NAMALWA (cell line): ENCODE data around the gene PGA3.
A peak's percentile ranks its signal among the peaks of the same experiment; 100 is the strongest.
"Not testable (repeated sequence)": the region's sequence is repeated elsewhere in the genome, so short reads cannot be mapped to it uniquely, and the experiment has no call there.

ENCODE experiments used
- DNase-seq: peaks from one replicate; pipeline ENCODE4 v3.0.0-alpha.2; 2015; ENCODE audit warnings: low spot score

The PGA3 gene

DNA sequence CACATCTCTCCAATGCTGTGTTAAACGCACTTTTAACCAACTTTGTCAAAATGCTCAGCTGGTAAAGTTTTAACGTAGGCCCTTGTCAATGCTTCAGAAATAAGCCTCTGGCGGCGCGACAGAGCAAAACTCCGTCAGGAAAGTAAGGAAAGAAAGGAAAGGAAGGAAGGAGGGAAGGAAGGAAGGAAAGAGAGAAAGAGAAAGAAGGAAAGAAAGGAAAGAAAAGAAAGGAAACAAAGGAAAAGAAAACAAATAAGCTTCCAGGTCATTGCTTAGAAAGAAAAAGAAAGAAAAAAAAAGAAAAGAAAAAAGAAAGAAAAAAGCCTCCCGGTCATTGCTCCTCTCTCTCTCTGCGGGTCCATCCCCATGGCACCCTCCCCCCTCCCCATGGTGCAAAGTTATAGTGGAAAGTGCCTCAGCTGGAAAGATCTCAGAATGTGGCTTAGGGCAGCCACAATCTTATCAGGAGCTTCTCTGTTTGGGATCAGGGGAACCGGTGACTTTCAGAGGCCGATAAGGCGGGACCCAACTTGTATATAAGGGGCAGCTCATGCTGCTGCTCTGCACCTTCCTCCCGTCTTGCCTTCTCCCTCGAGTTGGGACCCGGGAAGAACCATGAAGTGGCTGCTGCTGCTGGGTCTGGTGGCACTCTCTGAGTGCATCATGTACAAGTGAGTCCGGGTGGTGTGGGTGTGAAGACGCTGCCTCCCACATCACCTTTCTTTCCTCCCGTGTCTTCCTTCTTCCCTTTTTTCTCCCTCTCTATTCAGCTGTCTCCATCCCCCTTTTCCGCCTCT lies at the start of gene PGA3:
Gene PGA3 (plus strand): TSS at position 566 of the 797 bp plus-strand sequence. CDS start 50 bp downstream, at position 616.
- not testable (repeated sequence) for DNase-seq

DNA sequence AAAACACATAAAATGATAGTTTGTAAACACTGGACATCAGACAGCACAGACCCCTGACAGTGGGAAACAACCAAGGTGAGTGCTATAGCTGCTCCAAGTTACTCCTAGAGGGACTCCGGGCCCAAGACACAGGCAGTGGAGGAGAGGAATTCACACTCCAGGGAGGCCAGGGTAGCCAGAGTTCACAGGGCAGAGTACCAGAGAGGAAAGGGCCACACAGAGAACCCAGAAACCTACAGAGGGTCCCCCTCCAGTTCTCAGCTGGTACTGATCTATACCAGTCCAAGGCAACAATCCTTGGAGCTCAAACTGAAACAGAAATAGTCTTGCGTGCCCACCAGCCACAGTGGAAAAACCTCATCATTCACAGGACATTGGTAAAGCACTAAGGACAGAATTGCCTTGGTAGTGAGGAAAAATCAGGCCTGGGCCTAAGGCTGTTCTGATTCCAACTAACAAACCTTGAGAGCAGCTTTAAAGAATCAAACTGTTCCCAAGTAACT lies 49.7 kb upstream of the PGA3 start:
- no peak for DNase-seq

DNA sequence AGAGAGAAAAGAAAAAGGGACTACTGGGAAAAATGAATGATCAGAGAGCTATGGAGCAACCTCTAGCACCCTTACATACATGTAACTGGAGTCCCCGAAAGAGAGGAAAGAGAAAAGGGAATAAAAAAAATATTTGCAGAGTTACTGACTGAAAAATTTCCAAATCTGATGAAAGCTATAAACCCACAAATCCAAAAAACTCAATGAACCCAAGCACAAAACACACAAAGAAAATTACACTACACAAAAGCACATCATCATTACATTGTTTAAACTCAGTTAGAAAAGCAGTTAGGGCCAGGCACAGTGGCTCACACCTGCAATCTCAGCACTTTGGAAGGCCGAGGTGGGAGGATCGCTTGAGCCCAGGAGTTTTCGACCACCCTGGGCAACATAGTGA lies 48.8 kb upstream of the PGA3 start:
- DNase-seq: no peak

GRCh38 chr11:61155312-61155711 lies 48.0 kb upstream of the PGA3 start:
- no peak for DNase-seq

GRCh38 chr11:61155741-61156140 lies 47.6 kb upstream of the PGA3 start:
- no peak for DNase-seq

GRCh38 chr11:61157743-61158142 lies 45.6 kb upstream of the PGA3 start:
- no peak for DNase-seq

GRCh38 chr11:61158691-61159381 lies 44.5 kb upstream of the PGA3 start:
- DNase-seq: no peak

- no peak for DNase-seq
Measured at GRCh38 chr11:61160487-61161189, 42.7 kb upstream of the PGA3 start.

DNA sequence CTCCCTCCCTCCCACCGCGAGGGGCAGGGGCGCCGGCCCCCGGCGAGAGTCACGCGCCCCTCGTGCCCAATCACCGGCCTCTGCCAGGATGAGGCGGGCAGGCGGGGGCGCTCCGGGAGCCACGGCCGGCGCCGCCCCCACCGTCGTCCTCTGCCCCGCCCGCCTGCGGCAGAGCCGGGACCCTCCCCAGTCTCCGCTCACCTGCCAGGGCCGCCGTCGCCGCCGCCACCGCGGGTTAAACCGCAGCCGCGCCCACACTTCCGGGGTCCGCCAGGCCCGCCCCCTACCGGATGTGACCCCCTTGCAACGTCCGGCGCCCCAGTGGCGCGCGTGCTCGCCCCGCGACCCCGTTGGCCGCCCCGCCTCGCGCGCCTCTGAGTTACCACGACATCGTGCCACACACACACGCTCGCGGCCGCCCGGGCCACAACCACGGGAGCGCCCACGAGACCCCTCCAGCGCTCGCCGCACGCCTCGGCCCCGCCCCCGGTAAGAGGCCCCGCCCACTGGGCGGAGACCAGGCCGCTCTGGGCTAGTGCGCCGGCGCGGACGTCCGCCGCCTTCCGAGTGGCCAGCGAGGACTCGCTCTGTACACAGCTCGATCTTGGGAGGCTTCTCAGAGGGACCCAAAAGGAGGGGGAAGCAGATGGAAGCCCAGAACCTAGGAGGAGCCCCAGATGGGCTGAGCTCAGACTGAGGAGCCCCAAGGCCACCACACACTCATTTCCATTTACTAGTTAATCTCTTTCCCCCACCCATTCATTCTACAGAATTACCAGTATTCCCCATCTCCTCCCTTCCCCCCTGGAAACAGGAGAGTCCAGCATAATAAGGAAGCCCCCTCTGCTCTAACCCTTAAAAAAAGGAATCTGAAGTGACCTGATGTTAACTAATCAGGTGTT lies 41.9 kb upstream of the PGA3 start, which contains the start of gene VPS37C:
Gene VPS37C (minus strand): TSS at position 237 of the 902 bp plus-strand sequence. CDS start 22,597 bp downstream, outside the sequence.
- DNase-seq: peak; percentile 94

DNA sequence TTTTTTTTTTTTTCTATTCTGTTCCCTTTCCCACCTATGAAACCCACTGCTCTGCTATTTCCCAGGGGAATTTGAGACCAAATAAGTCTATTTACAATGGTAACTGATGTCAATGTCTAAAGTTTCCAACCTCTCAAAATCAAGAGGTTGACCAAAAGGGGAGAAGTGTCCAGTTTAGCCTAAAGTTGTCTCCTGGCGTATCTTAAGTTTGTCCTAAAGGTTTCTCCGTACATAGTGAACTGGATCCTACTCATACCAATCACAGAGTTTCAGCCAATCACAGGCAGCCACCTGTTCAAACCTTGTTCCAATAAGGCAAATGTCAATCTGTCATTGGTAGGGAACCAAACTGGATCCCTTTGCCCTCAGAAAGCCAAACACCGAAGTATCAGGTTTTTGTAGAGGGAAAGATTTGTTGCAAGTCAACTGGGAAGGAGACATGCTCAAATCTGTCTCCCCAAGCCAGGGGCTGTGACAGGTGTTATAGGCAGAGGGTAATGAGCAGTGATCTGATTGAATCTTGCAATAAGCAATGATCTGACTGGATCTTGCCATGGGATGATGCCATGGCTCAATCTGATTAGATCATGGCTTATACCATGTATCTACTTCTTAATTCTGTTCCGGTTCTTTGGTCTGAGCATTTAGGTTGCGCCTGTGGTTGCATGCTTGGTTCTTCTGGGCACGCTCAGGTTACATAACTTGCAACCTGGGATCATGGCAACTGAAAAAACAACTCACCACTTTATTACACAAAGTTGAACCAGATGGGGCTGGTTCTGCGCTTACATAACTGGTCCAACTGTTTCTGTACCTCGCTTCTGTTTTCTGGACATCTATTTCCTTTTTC lies 41.0 kb upstream of the PGA3 start:
- peak; percentile 41 for DNase-seq

GRCh38 chr11:61163021-61163420 lies 40.3 kb upstream of the PGA3 start:
- no peak for DNase-seq

- no peak for DNase-seq
Measured at GRCh38 chr11:61163714-61164605, 39.4 kb upstream of the PGA3 start.

DNA sequence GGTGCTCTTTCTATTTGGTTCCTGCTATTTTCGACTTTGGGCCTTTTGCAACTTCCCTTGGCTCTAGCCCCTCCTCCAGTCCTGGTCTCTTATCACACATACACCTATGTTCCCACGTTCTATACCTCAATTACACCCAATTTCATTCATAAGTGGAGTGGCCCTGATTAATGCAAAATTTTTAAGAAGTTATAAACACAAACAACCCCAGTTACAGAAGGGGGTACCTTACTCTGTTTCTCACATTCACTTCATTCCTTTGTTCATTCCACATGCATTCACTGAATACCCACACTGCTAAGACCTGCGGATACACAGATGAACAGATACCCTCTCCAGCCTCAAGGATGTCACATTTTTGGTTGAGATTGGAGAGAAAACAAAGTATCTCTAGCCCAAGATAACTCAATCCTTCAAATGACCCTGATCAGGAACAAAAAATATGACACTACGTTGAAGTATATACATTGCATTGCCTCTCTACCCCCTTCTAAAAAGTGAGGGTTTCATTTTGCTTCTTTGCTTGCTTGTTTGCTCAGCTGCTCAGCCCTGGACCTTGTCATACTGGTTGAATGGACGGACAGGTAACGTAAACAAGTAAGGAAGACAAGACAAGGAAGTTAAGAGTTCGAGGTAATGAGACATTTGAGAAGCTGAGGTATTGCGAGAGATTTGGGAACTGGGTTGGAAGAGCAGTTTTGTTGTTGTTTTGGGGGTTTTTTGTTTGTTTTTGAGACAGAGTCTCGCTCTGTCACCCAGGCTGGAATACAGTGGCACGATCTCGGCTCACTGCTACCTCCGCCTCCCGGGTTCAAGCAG lies 38.5 kb upstream of the PGA3 start:
- no peak for DNase-seq

DNA sequence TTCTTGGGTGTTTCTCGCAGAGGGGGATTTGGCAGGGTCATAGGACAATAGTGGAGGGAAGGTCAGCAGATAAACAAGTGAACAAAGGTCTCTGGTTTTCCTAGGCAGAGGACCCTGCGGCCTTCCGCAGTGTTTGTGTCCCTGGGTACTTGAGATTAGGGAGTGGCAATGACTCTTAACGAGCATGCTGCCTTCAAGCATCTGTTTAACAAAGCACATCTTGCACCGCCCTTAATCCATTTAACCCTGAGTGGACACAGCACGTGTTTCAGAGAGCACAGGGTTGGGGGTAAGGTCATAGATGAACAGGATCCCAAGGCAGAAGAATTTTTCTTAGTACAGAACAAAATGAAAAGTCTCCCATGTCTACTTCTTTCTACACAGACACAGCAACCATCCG lies 37.5 kb upstream of the PGA3 start:
- DNase-seq: not testable (repeated sequence)

- not testable (repeated sequence) for DNase-seq
Measured at GRCh38 chr11:61166331-61166730, 37.0 kb upstream of the PGA3 start.

DNA sequence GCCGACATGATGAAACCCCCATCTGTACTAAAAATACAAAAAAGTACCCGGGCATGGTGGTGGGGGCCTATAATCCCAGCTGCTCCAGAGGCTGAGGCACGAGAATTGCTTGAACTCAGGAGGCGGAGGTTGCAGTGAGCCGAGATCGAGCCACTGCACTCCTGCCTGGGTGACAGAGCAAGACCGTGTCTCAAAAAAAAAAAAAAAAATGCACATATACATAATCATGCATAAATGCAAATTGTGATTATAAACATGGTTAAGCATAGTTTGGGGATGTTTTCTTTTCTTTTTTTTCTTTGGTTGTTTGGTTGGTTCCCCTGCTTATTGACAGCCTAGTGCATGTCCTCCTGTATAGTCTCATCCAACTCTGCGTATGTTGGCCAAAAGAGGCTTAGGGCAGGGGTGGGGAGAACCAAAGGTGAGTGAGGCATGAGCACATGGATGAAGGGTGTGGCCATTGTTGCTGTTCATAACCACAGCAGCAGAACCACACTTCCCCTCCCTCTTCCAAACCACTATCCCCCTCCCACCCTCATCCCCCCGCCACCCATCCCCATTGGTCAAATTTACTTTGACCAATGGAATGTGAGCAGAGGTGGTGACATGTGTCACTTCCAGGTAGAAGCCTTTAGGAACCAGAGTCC lies 35.1 kb upstream of the PGA3 start:
- DNase-seq: no peak

GRCh38 chr11:61168800-61169199 lies 34.5 kb upstream of the PGA3 start:
- DNase-seq: no peak

- DNase-seq: no peak
Measured at GRCh38 chr11:61170566-61170965, 32.7 kb upstream of the PGA3 start.
